ENCODE measurements around the gene CYP27A1. TPM values are rescaled to one million over a fixed set of nuclear protein-coding genes. Genes with fewer than 3 reads are reported as not detected.

Gene CYP27A1
- total and polyA plus RNA-seq, 4 donors: 112 to 354 (median 305) TPM

GRCh38 chr2:218855305-218856166 lies 73.6 kb downstream of the CYP27A1 start:
- no peaks in the 10 kb centered on the region for H3K9me3 ChIP-seq (ENCODE audit: control insufficient read depth in 4 of 4, low read length in 3 of 4)
- no peaks in the 10 kb centered on the region for H3K36me3 ChIP-seq (ENCODE audit: control insufficient read depth in 4 of 4, insufficient read depth in 3 of 4, low read depth in 1 of 4, low read length in 3 of 4)
- DNase-seq (ENCODE audit: low spot score): no peak
- H3K9ac ChIP-seq (ENCODE audit: low read depth in 1 of 2, low read length in 2 of 2): no peak overlapping the region
- no peak overlapping the region for H3K4me3 ChIP-seq (ENCODE audit: low read depth in 1 of 3, low read length in 3 of 3)
- peaks cover 2 to 21% (median 8%) of the 10 kb centered on the region in 4 donors for H3K27me3 ChIP-seq (ENCODE audit: control insufficient read depth in 4 of 4, insufficient read depth in 4 of 4, low read length in 3 of 4)
- TF ChIP-seq ZBTB33 (IDR thresholded peaks at IDR 0.05) (no peak), SP1 (IDR thresholded peaks at IDR 0.05) (no peak), HNF4G (IDR thresholded peaks at IDR 0.05) (no peak), REST (IDR thresholded peaks at IDR 0.05) (no peak), MAX (IDR thresholded peaks at IDR 0.05) (no peak), EGR1 (IDR thresholded peaks at IDR 0.05; ENCODE audit: low read depth in 2 of 2) (no peak), GABPA (IDR thresholded peaks at IDR 0.05 in 1 of 2, conservative IDR thresholded peaks at IDR 0.05 in 1 of 2) (no peak), JUND (IDR thresholded peaks at IDR 0.05) (no peak), FOXA1 (IDR thresholded peaks at IDR 0.05) (no peak), YY1 (IDR thresholded peaks at IDR 0.05) (no peak), HNF4A (conservative IDR thresholded peaks at IDR 0.05) (no peak), CTCF (IDR thresholded peaks at IDR 0.05; ENCODE audit: low read depth, low read length, missing input control) (no peak), RXRA (IDR thresholded peaks at IDR 0.05) (no peak)
- peaks cover 0 to 15% (median 6%) of the 10 kb centered on the region in 4 donors for H3K4me1 ChIP-seq (ENCODE audit: control insufficient read depth in 4 of 4, insufficient read depth in 4 of 4, low read length in 3 of 4)
- 41% methylated on average over 14 of the region's 14 CpGs for WGBS
- no peak overlapping the region for H3K27ac ChIP-seq (ENCODE audit: low read depth in 1 of 2, low read length in 2 of 2)
